A549 treated with DMSO at 1 μM for 4 hours (cell line): ENCODE measurements around the gene ST6GALNAC5. TPM values are rescaled to one million over a fixed set of nuclear protein-coding genes. Genes with fewer than 3 reads are reported as not detected.

Experiments used
- total RNA-seq: library from RNA; stranded (reverse); fragments of 200-300 nt; extraction: Qiagen RNA extraction; gene quantifications from 5 replicates; pipeline ENCODE4 v1.2.3, GENCODE V29; 2022; ENCODE audit warnings: low read depth

ST6GALNAC5 gene
- not detected in 5 replicates for total RNA-seq

GRCh38 chr1:76867342-76868130 lies at the start of gene ST6GALNAC5:
TSS of gene ST6GALNAC5 (plus strand) at chr1:76867480.

